Large intestine (tissue), 3 donors: ENCODE measurements around the gene FTO. TPM values are rescaled to one million over a fixed set of nuclear protein-coding genes. Genes with fewer than 3 reads are reported as not detected.

Source experiments
- DNase-seq, 2 donors: peaks; one replicate each; pipeline versions ENCODE4 v3.0.0 to v3.0.0-alpha.2; 2013
- H3K27ac ChIP-seq: one replicate; pipeline ENCODE4 v1.5.1; 2013; ENCODE audit warnings: low read length
- H3K27me3 ChIP-seq: 2 replicates; pipeline ENCODE4 v1.6.1; 2013; ENCODE audit warnings: low read length; ENCODE audit not compliant: control insufficient read depth, insufficient read depth
- H3K36me3 ChIP-seq: 2 replicates; pipeline ENCODE4 v1.6.1; 2013; ENCODE audit warnings: low read length; ENCODE audit not compliant: control insufficient read depth, insufficient read depth
- H3K4me1 ChIP-seq: one replicate; pipeline ENCODE4 v1.6.1; 2013; ENCODE audit warnings: low read length; ENCODE audit not compliant: control insufficient read depth, insufficient read depth
- H3K4me3 ChIP-seq: one replicate; pipeline ENCODE4 v1.5.1; 2013; ENCODE audit warnings: low read length
- H3K9me3 ChIP-seq: one replicate; pipeline ENCODE4 v1.6.1; 2013; ENCODE audit warnings: mild to moderate bottlenecking, low read depth, low read length, moderate library complexity; ENCODE audit not compliant: control insufficient read depth
- WGBS: methylation state at CpG from one replicate; pipeline ENCODE4 v1.1.5; 2013; ENCODE audit warnings: low lambda C conversion rate; ENCODE audit not compliant: insufficient coverage; 5-methylcytosine and 5-hydroxymethylcytosine counted together
- polyA plus RNA-seq: library from polyadenylated mRNA; unstranded; fragments of 120-200 nt; gene quantifications from one replicate; pipeline ENCODE4 v1.2.1, GENCODE V29; 2013

FTO gene
- polyA plus RNA-seq, 1 donor, result 43.1 TPM

GRCh38 chr16:54059319-54059718 is 355.4 kb downstream of the FTO start:
- H3K4me3 ChIP-seq, result no peak overlapping the region
- H3K36me3 ChIP-seq, result no peaks in the 10 kb centered on the region
- H3K9me3 ChIP-seq, result no peaks in the 10 kb centered on the region
- H3K4me1 ChIP-seq, result no peaks in the 10 kb centered on the region
- H3K27ac ChIP-seq, result no peak overlapping the region
- DNase-seq, result peak; percentile 29 to 65
- no peaks in the 10 kb centered on the region for H3K27me3 ChIP-seq
- WGBS, result no CpG with 5 or more reads among the region's 6 CpGs

- 58% methylated on average over 2 of the region's 10 CpGs for WGBS
- Histone ChIP-seq H3K27me3 (no peaks in the 10 kb centered on the region), H3K36me3 (no peaks in the 10 kb centered on the region), H3K9me3 (no peaks in the 10 kb centered on the region), H3K4me3 (no peak overlapping the region), H3K27ac (no peak overlapping the region), H3K4me1 (no peaks in the 10 kb centered on the region)
- no peak for DNase-seq
Measured at GRCh38 chr16:54060599-54061421, 356.9 kb downstream of the FTO start.

- Histone ChIP-seq H3K4me1 (no peaks in the 10 kb centered on the region), H3K4me3 (no peak overlapping the region), H3K36me3 (no peaks in the 10 kb centered on the region), H3K27ac (no peak overlapping the region), H3K9me3 (no peaks in the 10 kb centered on the region), H3K27me3 (no peaks in the 10 kb centered on the region)
- DNase-seq, result no peak
- no CpG with 5 or more reads among the region's 6 CpGs for WGBS
Measured at GRCh38 chr16:54061454-54061853, 357.5 kb downstream of the FTO start.

GRCh38 chr16:54062361-54063278 is 358.7 kb downstream of the FTO start:
- Histone ChIP-seq H3K27me3 (no peaks in the 10 kb centered on the region), H3K36me3 (no peaks in the 10 kb centered on the region), H3K27ac (no peak overlapping the region), H3K9me3 (no peaks in the 10 kb centered on the region), H3K4me3 (no peak overlapping the region), H3K4me1 (no peaks in the 10 kb centered on the region)
- WGBS, result 70% methylated on average over 2 of the region's 13 CpGs
- no peak for DNase-seq

GRCh38 chr16:54063279-54063773 is 359.4 kb downstream of the FTO start:
- Histone ChIP-seq H3K9me3 (no peaks in the 10 kb centered on the region), H3K36me3 (no peaks in the 10 kb centered on the region), H3K27me3 (no peaks in the 10 kb centered on the region), H3K4me1 (no peaks in the 10 kb centered on the region), H3K27ac (no peak overlapping the region), H3K4me3 (no peak overlapping the region)
- WGBS, result 93% methylated on average over 5 of the region's 10 CpGs
- DNase-seq, result no peak

- Histone ChIP-seq H3K36me3 (no peaks in the 10 kb centered on the region), H3K9me3 (no peaks in the 10 kb centered on the region), H3K27me3 (no peaks in the 10 kb centered on the region), H3K4me3 (no peak overlapping the region), H3K27ac (no peak overlapping the region), H3K4me1 (no peaks in the 10 kb centered on the region)
- no CpG with 5 or more reads among the region's 4 CpGs for WGBS
- DNase-seq, result no peak
Measured at GRCh38 chr16:54066451-54067105, 362.6 kb downstream of the FTO start.

GRCh38 chr16:54067322-54068065 is 363.5 kb downstream of the FTO start:
- WGBS, result 38% methylated on average over 1 of the region's 8 CpGs
- no peaks in the 10 kb centered on the region for H3K9me3 ChIP-seq
- no peaks in the 10 kb centered on the region for H3K27me3 ChIP-seq
- H3K27ac ChIP-seq, result no peak overlapping the region
- no peaks in the 10 kb centered on the region for H3K4me1 ChIP-seq
- no peak overlapping the region for H3K4me3 ChIP-seq
- DNase-seq, result no peak
- H3K36me3 ChIP-seq, result no peaks in the 10 kb centered on the region

GRCh38 chr16:54068212-54068611 is 364.3 kb downstream of the FTO start:
- Histone ChIP-seq H3K9me3 (no peaks in the 10 kb centered on the region), H3K36me3 (no peaks in the 10 kb centered on the region), H3K4me3 (no peak overlapping the region), H3K4me1 (no peaks in the 10 kb centered on the region), H3K27ac (no peak overlapping the region), H3K27me3 (no peaks in the 10 kb centered on the region)
- peak in 1 of 2 donors; percentile 17 for DNase-seq
- WGBS, result no CpG with 5 or more reads among the region's 2 CpGs

- DNase-seq, result no peak
- Histone ChIP-seq H3K27ac (no peak overlapping the region), H3K4me1 (no peaks in the 10 kb centered on the region), H3K36me3 (no peaks in the 10 kb centered on the region), H3K27me3 (no peaks in the 10 kb centered on the region), H3K4me3 (no peak overlapping the region), H3K9me3 (no peaks in the 10 kb centered on the region)
- WGBS, result no CpG with 5 or more reads among the region's 3 CpGs
Measured at GRCh38 chr16:54069601-54070239, 365.8 kb downstream of the FTO start.
